KBM-7 (cell line): ENCODE results near the gene ZBTB11.
"Not testable (repeated sequence)": the region's sequence is repeated elsewhere in the genome, so short reads cannot be mapped to it uniquely, and the experiment has no call there.

Source experiments
- DNase-seq: peaks from one replicate; pipeline ENCODE4 v3.0.0-alpha.2; 2015
- in situ Hi-C: fragments of 300-500 bp; cut with MboI; formaldehyde crosslinking; loops from 2 replicates; pipeline ENCODE4 v1.14.3; 2020; ENCODE audit warnings: low sequenced_read_pairs, low pct_unique_long_range_greater_than_20kb, mixed read lengths

The ZBTB11 gene, protein sequence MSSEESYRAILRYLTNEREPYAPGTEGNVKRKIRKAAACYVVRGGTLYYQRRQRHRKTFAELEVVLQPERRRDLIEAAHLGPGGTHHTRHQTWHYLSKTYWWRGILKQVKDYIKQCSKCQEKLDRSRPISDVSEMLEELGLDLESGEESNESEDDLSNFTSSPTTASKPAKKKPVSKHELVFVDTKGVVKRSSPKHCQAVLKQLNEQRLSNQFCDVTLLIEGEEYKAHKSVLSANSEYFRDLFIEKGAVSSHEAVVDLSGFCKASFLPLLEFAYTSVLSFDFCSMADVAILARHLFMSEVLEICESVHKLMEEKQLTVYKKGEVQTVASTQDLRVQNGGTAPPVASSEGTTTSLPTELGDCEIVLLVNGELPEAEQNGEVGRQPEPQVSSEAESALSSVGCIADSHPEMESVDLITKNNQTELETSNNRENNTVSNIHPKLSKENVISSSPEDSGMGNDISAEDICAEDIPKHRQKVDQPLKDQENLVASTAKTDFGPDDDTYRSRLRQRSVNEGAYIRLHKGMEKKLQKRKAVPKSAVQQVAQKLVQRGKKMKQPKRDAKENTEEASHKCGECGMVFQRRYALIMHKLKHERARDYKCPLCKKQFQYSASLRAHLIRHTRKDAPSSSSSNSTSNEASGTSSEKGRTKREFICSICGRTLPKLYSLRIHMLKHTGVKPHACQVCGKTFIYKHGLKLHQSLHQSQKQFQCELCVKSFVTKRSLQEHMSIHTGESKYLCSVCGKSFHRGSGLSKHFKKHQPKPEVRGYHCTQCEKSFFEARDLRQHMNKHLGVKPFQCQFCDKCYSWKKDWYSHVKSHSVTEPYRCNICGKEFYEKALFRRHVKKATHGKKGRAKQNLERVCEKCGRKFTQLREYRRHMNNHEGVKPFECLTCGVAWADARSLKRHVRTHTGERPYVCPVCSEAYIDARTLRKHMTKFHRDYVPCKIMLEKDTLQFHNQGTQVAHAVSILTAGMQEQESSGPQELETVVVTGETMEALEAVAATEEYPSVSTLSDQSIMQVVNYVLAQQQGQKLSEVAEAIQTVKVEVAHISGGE

DNA sequence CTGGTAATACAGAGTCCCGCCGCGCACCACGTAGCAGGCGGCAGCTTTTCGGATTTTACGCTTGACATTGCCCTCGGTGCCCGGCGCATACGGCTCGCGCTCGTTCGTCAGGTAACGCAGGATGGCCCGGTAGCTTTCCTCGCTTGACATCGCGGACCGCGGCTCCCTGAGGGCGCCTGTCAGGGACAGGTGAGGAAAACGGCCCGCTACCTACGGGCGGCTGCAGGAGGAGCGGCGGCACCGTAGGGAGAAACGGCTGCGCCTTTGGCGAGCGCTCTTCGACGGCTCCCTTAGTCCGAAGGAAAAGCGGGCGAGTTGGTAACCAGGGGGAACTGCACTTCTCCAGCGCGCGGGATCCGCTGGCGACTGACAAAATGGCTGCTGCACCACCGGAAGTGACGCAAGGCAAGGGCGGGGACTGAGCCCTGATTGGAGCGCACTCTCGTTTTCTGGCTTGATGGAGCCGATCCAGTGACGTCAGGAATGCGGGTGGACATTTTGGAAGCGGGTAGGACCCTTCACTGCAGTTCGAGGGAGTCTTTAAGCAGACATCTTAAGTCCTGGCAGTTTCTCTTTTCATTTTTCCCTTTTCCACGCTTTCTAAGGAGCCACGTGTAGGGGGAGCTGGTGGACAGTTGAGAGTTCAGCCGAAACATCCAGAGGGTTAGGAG is at the start of gene ZBTB11:
TSS of gene ZBTB11 (minus strand) at position 368 of the 671 bp plus-strand sequence. CDS start at position 150, 218 bp downstream.
- DNase-seq: peak; percentile 99

GRCh38 chr3:101725890-101726275 is 49.0 kb upstream of the ZBTB11 start:
- in situ Hi-C loops: no loop called here
- no peak for DNase-seq

More for the DNA sequence above, at the start of gene ZBTB11:
- in situ Hi-C loops: no loop called here

DNA sequence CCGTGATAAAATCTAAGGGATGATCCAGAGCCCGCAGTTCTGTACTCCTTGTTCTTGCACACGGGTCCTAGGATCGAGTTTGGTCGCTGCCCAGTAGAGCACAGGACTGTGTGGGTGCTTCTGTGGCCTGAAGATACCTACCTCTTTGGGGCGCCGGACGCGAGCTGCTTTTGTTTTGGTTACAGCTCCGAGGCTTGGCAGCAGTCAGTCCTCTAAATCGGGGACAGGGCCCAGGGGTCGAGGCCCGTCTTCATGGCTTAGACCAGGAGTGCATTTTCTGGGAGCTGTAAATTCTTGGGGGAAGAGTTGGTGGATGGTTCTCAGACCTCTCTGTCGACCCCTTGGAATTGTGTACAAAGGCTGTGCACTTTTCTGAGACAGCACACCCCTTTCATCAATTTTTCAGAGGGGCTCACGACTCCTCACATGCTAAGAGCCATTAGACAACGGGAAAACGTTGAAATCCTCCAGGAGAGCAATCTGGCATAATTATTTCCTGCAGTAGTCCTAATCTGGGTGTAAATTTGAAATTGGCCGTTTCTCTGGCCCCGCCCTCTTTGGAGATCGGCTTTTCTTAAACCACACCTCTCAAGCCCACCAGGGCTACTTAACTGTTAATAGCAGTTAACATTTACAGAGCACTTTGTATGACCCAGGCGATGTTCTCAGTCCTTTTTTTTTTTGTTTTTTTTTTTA is 48.4 kb upstream of the ZBTB11 start:
- DNase-seq: peak; percentile 46
- in situ Hi-C loops: no loop called here

- in situ Hi-C loops: no loop called here
- DNase-seq: peak; percentile 95
Measured at GRCh38 chr3:101724329-101725193, 47.6 kb upstream of the ZBTB11 start, which contains the start of gene CEP97. Gene CEP97, plus strand, starts transcription at chr3:101724614. Its CDS starts 63 bp downstream, at chr3:101724677.

GRCh38 chr3:101722394-101723173 is 45.7 kb upstream of the ZBTB11 start:
- in situ Hi-C loops: no loop called here
- peak; percentile 71 for DNase-seq

GRCh38 chr3:101720851-101721840 is 44.2 kb upstream of the ZBTB11 start:
- DNase-seq: peak; percentile 40

GRCh38 chr3:101719604-101720185 is 42.8 kb upstream of the ZBTB11 start:
- in situ Hi-C loops: no loop called here
- DNase-seq: no peak

More at GRCh38 chr3:101720851-101721840, 44.2 kb upstream of the ZBTB11 start:
- in situ Hi-C loops: no loop called here

GRCh38 chr3:101718455-101718854 is 41.5 kb upstream of the ZBTB11 start:
- no peak for DNase-seq
- in situ Hi-C loops: no loop called here

- in situ Hi-C loops: no loop called here
- DNase-seq: no peak
Measured at GRCh38 chr3:101709126-101709525, 32.2 kb upstream of the ZBTB11 start.

DNA sequence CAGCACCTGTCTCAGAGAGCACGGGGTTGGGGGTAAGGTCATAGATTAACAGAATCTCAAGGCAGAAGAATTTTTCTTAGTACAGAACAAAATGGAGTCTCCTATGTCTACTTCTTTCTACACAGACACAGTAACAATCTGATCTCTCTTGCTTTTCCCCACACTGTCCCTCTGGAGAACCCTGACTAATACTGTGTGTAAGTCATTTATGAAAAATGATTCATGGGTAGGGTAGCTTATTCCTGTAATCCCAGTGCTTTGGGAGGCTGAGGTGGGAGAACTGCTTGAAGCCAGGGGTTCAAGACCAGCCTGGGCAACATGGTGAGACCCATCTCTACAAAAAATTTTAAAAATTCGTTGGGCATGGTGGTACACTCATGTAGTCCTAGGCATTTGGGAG is 27.7 kb upstream of the ZBTB11 start:
- DNase-seq, in situ Hi-C loops: not testable (repeated sequence)

- no peak for DNase-seq
Measured at GRCh38 chr3:101703169-101703568, 26.2 kb upstream of the ZBTB11 start.

GRCh38 chr3:101702726-101703125 is 25.8 kb upstream of the ZBTB11 start:
- DNase-seq: no peak
- in situ Hi-C loops: no loop called here

More at GRCh38 chr3:101703169-101703568, 26.2 kb upstream of the ZBTB11 start:
- in situ Hi-C loops: no loop called here

GRCh38 chr3:101701696-101702634 is 25.0 kb upstream of the ZBTB11 start:
- no peak for DNase-seq
- in situ Hi-C loops: no loop called here

DNA sequence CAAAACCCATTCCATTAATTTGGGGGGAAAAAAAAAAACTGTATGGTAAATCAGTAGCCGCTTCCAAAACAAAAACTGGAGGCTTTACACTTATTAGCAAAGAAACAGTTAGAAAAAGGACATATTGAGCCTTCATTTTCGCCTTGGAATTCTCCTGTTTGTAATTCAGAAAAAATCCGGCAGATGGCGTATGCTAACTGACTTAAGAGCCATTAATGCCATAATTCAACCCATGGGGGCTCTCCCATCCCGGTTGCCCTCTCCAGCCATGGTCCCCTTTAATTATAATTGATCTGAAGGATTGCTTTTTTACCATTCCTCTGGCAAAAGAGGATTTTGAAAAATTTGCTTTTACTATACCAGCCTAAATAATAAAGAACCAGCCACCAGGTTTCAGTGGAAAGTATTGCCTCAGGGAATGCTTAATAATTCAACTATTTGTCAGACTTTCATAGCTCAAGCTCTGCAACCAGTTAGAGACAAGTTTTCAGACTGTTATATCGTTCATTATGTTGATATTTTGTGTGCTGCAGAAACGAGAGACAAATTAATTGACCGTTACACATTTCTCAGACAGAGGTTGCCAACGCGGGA is 18.9 kb upstream of the ZBTB11 start:
- DNase-seq: peak; percentile 67
- in situ Hi-C loops: no loop called here
